Midbrain (tissue), 1 donor: ENCODE measurements around the gene TECPR2.

ENCODE experiments used
- DNase-seq: peaks from one replicate; lab custom pipeline; 2025; lab: John Stamatoyannopoulos, UW

TECPR2 gene

DNA sequence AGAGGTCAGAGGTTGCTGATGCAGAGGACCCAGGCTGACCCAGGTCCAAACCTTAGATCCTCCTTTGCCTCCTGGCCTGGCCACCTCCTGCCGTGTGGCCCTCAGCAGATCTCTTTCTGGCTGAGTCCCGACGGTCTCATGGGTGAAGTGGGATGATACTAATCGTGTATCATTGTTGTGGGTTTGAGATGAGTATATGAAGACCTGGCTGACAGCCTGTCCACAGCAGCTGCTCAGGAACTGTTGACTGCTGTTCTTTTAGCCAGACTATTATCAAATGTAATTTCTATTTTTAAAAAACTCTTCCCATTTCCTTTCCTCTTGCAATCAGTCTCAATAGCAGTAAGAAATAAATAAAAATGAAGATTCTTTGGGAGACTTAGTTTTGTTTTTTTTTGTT is 101.3 kb downstream of the TECPR2 start:
- DNase-seq = no peak

DNA sequence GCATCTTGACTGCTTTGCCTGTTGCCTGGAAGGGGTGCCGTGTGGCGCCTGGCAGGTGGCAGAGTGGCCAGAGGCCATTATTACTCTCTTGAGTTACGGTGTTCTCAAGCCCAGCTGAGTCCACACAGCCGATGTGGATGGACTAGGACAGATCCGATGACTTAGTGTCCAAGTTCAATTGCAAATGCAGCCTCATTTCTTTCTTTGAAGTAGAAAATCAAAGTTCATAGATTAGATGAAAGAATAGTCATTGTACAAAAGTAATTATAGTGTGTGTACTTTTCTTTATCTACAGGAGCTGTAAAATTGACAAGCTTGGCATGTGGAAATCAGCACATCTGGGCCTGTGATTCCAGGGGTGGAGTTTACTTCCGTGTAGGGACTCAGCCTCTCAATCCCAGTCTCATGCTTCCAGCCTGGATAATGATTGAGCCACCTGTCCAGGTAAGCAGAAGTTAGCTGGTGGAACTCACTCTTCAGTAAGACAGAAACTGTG is 102.2 kb downstream of the TECPR2 start:
- no peak for DNase-seq

DNA sequence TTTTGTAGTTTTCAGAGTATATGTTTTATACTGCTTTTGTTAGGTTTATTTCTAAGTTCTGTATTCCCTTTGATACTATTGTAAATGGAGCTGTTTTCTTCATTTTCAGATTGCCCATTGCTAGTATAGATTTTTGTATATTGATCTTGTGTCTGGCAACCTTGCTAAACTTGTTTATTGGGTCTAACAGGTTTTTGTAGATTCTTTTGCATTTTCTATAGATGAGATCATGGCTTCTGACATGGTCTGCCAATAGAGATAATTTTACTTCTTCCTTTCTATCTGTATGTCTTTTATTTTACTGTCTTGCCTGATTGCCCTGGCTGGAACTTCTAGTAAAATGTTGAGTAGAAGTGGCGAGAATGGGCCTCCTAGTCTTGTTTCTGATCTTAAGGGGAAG is 106.5 kb downstream of the TECPR2 start:
- no peak for DNase-seq

DNA sequence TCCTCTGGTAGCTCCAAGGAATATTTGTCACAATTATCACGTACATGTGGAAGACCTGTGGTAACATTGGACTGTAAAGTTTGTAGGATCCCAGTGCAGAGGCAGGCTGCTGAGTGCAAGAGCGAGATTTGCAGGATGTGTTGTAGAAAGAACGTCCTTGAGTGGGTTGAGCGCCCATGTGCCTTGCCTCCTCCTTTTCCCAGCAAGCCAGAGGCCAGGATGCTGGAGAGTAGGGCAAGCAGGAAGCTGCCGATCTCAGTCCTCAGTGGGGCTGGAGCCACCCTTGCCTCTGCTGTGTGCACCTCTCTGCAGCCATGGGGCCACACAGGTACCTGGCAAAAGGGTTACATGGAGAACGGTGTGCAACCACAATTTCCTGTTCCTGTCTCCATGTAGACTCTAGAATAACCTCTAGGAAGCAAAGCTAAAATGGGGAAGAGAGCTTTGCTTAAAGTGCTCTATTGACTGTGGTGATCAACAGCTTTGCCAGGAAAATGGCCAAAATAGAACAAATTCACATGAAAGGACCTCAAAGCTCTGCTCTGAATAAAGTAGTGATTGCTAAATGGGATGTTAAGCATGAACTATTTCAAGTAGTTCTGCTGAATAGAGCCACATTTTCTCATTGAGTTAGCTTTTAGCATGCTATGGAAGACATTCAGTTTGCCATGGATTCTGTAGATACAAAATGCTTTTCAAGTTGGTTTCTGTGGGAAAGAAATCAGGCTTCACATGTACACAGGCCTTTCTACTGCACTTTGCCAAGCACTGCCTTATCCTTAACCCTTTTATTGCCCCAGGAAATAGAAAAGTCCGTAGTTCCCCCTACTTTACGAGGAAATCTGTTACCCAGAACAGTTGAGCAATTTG is 109.4 kb downstream of the TECPR2 start:
- peak; percentile 32 for DNase-seq

DNA sequence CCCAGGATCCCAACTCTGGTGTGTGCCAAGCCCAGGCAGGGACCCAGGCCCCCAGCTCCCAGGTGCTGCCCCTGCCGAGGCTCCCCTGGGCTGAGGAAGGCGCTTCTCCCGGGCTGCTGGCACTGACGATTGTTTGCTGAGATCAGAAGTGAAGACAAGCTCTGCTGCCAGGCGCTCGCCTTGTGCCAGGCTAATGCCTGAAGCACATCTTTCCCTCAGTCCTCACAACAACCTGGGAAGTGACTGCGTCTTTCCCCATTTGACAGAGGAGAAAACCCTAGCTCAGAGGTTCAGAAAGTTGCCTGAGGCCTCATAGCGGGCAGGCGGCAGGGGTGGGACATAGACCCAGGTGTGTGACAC is 110.0 kb downstream of the TECPR2 start:
- DNase-seq = peak; percentile 21

DNA sequence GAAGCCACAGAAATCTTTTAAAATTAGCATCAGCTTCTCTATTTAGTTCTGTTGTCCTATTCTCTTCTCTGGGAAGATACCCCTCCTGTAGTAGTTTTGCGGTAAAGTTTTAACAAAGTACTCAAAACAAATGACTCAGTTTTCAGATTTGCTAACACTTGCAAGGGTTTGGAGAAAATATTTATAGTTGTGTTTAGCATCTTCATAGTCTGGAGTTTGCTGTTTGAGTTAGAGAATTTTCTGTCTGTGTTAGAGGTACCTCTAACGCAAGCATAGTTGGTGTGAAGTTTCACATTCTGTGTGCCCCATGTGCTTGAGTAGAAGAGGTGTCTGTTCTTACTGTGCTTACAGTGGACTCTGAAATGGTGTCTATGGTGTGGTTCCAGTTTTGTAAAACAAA is 110.8 kb downstream of the TECPR2 start:
- no peak for DNase-seq

DNA sequence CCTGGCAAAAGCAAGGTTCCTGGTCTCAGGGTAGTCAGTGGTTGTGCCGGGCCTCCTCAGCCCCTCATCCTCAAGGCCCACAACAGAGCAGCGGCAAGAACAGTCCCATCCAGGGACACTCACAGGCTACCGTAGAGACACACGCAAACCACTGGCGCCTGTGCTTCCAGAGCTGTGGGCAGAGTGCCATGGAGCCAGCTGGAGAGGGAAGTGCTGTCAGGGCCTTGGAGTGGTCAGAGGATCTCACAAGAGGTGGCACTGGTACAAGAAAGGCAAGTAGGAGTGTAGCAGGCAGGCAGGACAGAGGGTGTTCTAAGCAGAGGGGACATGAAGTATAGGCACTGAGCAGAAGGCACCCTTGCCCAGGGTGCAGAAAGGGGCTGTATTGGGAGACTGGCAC is 112.2 kb downstream of the TECPR2 start:
- peak; percentile 59 for DNase-seq

DNA sequence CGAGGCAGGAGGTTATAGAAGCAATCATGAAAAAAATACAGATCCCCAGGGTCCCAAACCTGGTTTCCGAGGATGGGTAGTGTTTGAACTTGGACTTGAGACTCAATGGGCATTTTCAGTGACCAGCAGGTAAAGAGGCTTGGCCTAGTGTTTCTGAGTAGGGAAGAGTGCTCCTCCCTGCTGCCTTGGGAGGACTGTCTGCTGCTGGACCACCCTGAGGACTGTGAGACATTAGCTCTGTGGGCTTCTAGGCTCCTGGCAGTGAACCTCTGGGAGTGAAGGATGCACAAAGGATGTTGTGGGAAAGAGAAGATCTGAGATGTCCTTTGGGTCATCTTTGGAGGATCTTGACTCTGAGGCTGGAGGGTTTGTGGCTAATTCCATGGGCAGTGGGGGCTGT is 116.4 kb downstream of the TECPR2 start:
- DNase-seq = no peak

DNA sequence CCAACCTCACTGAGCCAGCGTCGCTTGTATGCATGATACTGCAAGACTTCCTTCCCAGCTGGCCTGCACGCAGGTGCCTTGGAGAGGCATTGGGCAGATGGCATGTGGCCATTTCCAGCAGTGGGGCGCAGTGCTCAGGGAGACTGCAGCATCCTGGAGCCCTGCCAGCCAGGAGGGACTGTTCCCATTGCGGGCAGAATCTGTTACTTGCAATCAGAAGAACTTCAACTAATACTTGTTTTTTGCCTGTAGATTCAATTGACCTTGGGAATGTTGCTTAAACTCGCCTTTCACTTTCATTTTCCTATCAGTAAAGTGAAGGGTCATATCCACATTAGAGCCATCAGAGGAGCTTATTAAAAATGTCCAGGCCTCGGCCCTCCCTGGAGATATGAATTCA is 117.0 kb downstream of the TECPR2 start:
- no peak for DNase-seq

DNA sequence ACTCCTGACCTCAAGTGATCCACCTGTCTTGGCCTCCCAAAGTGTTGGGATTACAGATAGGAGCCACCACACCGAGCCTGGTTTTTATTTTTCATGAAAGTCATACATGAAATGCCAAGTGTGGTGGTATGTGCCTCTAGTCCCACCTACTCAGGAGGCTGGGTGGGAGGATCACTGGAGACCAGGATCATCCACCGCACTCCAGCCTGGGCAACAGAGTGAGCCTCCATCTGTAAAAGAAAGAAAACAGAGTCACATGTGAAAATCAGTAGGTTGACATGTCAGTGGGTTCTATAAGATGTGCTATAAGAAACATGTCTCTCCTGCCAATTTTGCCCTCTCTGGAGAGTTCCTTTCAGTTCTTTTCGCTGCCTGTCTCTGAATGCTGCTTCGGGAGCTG is 118.6 kb downstream of the TECPR2 start:
- no peak for DNase-seq

DNA sequence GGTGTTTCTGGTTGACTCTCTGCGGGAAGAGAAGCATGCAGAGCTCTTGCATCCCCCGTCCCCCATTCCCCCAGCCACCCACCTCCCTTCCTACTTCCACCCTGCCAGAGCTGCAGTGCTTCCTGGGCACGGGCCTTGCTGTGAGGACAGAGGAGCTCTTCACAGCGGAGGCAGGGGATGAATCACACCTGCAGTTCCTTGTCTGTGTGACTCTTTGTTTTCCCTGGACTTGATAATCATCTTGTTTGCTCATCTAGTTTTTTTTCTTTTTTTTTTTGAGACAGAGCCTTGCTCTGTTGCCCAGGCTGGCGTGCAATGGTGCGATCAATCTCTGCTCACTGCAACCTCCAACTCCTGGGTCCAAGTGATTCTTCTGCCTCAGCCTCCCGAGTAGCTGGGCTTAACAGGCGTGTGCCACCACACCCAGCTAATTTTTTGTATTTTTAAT is 119.1 kb downstream of the TECPR2 start:
- no peak for DNase-seq

DNA sequence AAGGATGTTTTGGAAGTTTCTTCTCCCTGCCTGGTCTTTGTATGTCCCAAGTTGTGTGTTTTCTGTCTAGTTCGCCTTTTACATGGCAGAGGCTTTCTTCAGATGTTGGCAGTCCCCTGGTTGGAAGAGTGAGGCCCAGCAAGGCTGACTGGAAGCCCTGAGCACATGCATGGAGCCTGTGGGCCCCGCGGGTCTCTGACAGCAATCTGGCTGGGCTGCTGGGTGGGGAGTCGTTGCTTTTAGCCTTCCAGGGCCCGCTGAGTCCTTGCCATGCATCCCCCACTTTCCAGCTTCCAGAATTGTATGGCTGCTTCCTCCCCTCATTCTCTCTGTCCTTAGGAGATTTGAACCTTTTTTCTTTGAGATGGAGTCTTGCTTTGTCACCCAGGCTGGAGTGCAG is 121.6 kb downstream of the TECPR2 start:
- DNase-seq = no peak

DNA sequence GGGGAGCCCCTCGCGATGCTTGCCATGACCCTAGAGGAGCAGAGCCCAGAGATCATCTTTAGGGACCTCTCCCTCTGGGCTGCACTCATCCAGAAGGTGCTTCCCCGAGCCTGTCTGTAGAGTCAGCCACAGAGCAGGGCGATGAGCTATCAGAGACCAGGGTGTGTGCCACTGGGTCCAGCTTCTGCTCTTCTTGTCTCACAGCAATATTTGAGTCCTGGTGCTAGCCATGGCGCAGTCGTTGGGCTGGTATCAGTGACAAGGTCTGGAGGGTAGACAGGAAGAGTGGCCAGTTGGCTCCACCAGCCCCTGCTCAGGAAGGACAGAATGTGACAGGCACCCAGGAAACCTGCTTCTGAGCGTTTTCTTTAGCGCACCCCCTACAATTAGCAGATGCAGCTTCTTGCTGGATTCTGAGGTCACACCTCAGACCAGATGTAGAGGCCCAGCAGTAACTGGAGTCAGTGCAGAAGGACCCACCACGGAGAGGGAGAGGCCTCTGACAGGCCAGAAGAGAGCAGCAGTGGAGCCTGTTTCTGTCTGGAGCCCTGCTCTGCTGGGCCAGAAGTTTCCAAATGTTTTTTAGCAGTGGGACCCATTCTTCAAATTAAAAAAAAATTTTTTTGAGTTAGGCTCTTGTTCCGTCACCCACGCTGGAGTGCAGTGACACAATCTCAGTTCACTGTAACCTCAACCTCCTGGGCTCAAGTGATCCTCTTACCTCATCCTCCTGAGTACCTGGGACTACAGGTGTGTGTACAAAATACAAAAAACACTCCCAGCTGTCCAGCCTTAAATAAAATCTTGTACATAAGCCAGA is 123.2 kb downstream of the TECPR2 start:
- no peak for DNase-seq

DNA sequence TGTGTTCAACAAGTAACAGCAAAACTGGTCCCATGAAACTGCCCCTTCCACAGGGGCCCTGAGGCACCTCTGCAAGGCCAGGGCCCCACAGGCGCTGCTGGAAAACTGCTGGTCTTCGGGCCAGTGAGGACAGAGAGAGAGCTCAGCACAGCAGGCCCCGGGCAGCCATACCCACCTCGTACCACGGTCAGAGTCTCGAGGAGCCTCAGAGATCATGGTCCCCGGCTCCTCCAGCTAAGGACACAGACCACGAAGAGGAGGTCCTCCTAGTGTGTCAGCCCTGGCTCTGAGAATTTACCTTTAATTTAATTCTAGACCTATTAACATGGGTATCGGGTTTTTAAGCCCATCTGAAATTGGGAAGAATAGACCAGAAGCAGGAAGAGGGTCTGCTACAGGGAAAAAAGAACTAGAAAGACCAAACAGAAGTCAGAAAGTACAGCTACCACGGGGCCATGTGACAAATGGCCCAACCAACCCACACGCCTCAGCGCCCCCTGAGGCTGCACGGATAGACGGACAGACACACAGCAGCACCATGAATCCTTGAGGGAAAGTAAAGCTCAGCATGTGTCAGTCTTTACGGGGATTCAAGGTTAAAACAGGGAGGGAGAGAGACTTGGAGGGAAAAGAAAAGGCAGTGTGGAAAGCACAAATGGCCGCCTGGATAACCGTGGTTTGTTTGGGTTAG is 123.9 kb downstream of the TECPR2 start:
- DNase-seq = no peak

DNA sequence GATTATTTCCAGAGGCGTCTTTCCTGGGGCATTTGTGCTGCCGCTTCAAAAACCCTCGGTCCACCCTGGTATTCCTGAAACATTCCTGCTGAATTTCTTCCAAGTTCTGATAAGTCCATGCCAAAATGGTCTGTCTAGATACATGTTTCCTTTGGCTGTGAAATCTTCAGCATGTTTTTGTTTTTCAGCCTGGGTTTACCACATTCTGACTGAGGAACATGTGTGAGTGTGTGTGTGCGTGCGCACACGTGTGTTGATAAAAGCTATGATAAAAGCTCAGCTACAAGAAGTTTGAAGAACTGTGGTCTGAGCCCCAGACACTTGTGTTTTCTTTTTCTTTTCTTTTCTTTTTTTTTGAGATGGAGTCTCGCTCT is 124.5 kb downstream of the TECPR2 start:
- DNase-seq = no peak

DNA sequence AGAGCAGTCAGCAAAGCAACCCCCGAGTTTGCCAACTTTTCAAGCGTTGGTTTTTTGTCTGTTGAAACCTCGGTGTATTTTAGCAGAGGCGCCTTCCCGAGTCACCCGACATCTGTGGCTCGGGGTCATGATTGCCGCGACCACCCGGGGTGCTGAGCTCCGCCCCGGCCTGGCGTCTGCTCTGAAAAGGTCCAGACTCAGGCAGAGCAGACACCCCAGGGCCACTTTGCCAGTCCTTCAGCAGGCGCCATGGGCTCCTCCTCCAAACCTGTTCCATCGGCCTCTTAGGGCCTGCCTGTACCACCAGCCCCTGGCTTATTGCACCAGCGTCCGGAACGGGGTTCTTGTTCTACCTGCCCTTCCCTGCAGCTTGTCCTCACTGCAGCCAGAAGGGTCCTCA is 127.7 kb downstream of the TECPR2 start:
- DNase-seq = no peak

DNA sequence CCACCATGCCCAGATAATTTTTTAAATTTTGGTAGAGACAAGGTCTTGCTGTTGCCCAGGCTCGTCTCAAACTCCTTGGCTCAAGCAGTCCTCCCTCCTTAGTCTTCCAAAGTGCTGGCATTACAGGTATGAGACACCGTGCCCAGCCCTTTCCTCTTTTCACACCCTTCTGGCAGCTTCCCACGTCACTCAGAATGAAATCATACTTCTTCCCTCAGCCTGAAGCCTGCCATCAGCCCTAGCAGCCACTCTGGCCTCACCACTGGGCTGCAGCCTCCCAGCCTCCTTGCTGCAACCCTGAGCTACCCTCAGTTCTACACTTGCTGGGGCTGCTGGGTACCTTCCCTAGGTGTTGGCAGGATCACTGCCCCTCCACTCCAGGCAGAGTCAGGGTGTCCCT is 128.6 kb downstream of the TECPR2 start:
- no peak for DNase-seq

DNA sequence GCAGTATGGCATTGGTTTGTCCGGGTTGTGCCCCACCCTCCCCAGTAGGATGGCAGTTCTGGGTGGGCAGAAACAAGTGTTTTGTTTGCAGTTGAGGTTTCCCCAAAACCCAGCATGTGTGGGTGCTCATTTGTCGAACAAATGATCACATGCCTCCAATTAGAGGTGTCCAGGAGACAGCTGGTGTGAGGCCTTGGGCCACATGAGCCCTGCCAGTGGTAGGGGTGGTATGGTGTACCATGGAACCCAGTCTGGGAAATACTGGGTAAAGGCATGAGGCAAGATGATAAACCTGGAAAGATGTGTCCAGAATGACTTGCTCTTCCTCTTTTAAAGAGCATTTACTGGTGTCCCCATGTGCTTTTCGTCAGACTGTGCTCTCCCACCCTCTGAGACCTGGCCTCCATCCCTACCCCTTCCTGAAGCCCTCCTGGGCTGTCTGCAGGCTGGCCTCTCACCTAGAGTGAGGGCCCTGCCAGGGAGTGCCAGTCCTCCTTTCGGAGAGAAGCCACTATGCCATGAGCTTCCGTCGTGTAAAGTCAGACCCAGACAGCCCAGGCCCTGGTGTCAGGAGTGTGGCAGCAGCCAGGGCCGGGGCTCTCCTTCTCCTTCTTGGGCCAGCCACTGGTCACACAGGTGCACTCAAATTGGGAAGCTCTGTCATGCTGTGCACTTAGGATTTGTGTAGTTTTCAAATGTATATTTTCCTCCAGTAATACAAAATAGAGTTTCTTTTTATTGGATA is 129.2 kb downstream of the TECPR2 start:
- DNase-seq = no peak

DNA sequence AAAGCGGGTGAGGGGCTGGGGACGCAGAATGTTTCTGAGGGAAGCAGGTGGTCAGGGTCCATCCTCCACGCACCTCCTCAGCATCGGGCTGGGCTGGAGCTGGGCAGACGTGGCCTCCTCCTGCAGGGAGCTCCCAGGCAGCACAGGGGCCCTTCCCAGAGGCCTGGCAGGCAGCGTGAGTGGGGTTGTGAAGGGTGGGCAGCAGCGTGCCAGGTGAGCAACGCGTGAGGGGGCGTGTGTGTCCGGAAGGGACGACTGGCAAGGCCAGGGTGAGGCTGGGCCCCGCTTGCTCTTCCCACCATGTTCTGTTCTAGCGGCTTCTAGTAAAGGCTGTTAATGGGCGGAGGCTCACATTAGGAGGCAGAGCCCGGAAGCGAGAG is 129.8 kb downstream of the TECPR2 start:
- no peak for DNase-seq

DNA sequence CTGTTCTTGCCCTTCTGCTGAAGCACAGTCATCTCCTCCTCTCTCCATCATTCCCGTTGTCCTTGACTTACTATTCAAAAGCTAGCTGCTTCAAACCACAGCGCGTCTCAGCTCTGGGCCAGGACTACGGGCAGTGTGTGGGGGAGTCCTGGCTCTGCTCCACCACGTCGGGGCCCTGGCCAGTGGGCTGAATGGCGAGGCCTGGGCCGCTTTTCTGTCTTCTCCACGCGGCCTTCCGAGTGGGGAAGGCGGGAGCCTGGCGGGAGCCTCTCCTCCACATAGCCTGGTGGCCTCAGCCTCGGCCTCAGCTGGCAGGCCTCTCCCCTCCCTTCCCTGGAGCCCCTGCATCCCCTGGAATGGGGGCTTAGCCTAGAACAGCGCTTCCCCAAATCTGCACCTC is 130.4 kb downstream of the TECPR2 start:
- no peak for DNase-seq

DNA sequence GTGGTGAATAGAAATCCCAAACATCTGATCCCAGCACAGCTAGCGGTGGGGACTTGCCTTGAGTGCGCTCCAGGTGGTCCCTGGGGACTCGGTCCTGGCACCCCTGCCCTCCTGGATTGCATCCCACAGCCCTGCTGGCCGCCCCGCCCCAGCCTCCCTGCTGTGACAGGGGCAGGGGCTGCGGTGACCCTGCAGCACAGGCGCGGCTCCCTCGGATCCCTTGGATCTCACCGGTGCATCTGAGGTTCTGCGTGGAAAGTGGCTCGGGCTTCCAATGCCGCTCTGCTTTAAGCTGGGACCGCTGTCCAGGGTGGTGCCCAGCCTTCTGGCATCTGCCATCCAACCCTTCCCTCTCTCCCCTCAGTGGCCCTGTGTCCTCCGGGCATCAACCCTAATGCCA is 130.8 kb downstream of the TECPR2 start:
- DNase-seq = no peak
